GM18507 (cell line): ENCODE data around the gene PDE4D.
"Not testable (repeated sequence)": the region's sequence is repeated elsewhere in the genome, so short reads cannot be mapped to it uniquely, and the experiment has no call there.

Source experiments
- DNase-seq: peaks from one replicate; pipeline ENCODE4 v3.0.0; 2011; ENCODE audit warnings: low read depth; ENCODE audit not compliant: insufficient read length; ENCODE audit errors: extremely low spot score
- FAIRE-seq: peaks from 2 replicates; lab custom pipeline; 2011; peaks lifted over from hg19 to GRCh38; lab: Jason Lieb, UNC

Gene PDE4D

GRCh38 chr5:59020611-59021285 is 872.8 kb downstream of the PDE4D start:
- no peak for FAIRE-seq
- DNase-seq: no peak

- FAIRE-seq (no peak), DNase-seq (no peak)
Measured at GRCh38 chr5:59019078-59019477, 874.4 kb downstream of the PDE4D start.

DNA sequence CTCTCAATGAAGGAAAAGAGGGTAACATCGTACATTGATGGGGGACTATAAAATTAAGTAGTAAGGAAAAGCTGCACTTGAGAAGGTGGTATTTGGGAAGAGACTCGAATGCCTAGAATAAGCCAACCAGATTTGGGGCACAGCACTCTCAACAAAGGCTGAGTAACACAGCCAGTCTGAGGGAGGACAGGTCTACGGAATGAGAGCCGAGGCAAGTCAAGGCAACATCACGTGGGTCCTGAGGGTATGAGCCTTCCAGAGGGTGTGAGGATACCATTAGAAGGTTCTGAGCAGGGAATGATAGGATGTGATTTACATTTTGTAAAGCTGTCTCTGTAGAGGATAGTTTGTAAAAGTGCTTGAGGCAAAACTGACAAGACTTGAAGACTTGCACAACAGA is 876.6 kb downstream of the PDE4D start:
- DNase-seq: no peak
- FAIRE-seq: no peak

- FAIRE-seq (no peak), DNase-seq (no peak)
Measured at GRCh38 chr5:59008816-59009473, 884.6 kb downstream of the PDE4D start.

DNA sequence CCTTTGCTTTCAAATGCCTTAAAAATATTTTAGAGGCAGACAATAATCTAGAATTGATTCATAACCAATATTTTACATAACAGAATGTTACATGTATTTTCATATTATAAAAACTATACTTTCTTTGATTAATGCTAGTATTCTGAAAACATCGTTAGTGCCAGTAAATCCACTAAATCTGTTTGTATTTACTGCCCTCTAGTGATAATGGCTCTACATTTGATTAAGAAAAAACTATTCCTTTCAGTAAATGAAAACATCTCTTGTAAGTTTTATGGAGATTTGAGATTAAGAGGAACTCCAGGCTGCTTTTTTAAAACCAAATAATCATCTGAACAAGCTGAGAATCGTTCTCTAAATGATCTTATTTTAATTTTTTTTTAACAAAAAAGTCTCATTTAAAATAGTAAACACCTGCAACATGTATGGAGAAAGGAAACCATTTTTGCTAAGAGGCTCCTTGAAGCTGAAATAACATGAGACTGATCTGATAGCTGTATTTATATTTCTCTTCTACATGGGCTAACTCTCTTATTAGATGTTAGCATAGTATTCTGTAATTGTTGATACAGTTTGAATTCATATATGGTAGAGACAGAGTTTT is 886.0 kb downstream of the PDE4D start:
- no peak for DNase-seq
- FAIRE-seq: no peak

DNA sequence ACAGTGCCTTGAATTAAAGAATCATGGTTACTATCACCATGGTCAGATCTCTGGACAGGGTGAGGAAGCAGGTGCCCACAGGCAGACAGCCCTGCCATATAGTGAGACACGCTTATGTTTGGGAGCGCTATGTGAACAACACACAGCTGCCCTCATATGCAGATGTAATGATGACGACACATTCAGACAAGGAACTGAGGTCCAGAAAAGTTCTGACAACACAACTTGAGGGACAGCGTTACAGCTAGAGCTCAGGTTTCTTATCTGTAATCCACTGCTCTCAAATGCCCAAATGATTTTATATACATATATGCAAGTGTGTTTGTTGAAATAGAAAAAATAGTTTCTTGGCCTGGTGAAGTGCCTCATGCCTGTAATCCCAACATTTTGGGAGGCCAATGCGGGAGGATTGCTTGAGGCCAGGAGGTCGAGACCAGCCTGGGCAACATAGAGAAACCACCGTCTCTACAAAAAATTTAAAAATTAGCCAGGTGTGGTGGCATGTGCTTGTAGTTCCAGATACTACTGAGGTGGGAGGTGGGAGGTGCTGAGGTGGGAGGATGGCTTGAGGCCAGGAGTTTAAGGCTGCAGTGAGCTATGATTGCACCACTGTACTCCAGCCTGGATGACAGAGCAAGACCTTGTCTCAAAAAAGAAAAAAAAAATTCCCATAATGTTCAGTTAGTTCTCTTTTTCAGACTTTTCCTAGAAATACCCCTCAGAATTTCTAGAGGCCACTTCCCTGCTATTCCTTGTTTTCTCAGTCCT is 887.4 kb downstream of the PDE4D start:
- DNase-seq: no peak
- no peak for FAIRE-seq

GRCh38 chr5:59003641-59004040 is 889.9 kb downstream of the PDE4D start:
- no peak for DNase-seq
- no peak for FAIRE-seq

DNA sequence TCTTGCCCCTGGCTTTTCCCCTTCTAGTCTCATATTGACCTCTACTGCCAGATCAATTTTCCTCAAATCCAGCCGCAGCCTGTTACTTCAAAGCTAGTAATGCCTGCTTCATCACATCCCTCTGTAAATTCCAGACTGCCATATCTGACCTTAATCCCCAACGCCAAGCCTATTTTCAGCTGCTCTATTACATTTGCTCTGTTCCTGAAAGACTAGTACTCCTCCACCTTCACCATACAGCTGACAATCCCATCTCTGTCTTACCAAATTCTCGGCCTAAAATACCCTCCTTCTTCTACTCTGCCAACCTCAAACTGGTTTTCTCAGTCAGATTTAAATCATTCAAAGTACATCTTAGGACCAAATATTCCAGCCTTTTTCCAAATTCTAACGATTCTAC is 890.4 kb downstream of the PDE4D start:
- no peak for DNase-seq
- FAIRE-seq: no peak

DNA sequence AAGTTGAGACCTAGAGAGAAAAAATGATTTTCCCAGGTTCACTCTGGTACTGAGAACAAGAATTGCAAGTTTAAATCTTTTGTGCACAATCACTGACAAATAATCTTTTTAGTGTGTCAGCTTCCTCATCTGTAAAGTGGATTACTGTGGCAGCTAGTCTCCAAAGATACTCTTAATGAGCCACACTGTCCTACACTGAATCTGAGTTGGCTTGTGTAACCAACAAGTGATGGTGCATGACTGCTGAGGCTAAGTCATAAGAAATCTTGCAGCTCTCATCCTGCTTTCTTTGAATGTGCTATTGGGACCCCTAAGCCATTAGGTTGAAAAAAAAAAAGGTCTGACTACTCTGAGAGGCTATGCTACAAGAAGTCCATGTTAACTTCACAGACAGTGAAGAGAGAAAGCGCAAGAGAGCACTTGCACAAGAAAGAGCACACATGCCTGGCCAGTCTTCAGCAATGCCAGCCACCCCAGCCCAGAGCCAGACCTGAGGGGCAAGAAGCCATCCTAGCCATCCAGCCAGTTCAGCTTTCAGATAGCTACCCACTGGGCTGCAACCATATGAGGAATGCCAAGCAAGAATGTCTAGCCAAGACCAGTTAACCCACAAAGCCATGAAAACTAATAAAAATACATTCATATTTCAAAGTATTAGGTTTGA is 891.2 kb downstream of the PDE4D start:
- no peak for FAIRE-seq
- DNase-seq: no peak

DNA sequence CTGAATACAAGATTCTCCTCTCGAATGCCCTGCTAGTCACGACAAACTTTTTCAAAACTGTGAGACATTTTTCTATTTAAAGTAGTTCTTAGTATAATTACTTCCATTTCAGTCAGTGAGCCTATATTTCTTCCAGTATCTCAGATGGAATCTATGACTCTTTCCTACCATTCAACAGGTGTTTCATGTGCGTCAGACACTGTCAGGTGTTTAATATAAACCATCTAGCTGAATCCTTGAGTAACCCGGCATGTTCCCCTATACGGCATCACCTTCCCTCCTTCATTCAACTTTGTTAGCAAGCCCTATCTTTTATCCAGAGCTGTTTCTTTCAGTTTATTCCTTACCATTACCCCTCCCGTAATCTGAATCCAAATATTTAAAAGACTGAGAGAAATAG is 891.8 kb downstream of the PDE4D start:
- FAIRE-seq: no peak
- no peak for DNase-seq

DNA sequence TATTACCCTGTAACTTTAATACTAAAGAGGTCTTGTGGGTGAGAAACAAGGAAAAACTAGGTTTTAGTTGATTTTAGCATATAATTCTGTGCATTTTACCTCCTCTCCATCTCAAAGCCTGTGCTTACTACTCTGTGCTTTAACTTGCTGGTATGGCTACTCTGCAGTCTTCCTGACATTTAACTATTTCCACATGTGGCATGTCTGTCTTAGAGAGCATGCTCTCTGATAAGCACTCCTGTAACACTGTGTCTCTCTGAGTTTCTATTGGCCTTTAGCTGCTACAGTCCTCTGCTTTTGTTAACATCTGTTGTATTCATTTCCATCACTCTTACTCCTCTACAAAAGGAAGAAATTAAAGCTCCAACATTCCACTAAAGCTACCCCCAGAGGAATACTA is 892.4 kb downstream of the PDE4D start:
- no peak for DNase-seq
- no peak for FAIRE-seq

DNA sequence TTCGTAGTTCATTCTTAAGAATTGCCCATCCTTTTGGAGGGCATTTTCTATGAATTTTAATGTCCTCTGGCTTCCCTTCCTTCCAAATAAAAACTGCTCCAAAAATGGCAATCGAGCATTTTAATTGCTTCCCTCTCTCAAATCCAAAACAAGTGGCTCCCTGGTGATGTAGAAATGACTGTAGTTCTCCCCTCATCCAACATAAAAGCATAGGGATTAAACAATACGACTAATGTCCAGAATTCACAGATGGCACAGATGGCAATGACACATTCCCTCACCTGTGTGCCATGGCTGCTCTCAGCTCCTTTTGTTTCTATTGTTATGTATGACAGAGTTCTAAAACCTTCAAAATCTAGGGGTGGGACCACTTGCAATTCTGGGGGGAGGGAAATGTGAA is 893.3 kb downstream of the PDE4D start:
- FAIRE-seq (no peak), DNase-seq (no peak)

- no peak for FAIRE-seq
- no peak for DNase-seq
Measured at GRCh38 chr5:58999804-59000203, 893.7 kb downstream of the PDE4D start.

- DNase-seq: no peak
- no peak for FAIRE-seq
Measured at GRCh38 chr5:58998544-58998943, 895.0 kb downstream of the PDE4D start.

GRCh38 chr5:58995779-58996178 is 897.7 kb downstream of the PDE4D start:
- FAIRE-seq, DNase-seq: not testable (repeated sequence)

- DNase-seq: no peak
- no peak for FAIRE-seq
Measured at GRCh38 chr5:58993461-58993860, 900.1 kb downstream of the PDE4D start.

DNA sequence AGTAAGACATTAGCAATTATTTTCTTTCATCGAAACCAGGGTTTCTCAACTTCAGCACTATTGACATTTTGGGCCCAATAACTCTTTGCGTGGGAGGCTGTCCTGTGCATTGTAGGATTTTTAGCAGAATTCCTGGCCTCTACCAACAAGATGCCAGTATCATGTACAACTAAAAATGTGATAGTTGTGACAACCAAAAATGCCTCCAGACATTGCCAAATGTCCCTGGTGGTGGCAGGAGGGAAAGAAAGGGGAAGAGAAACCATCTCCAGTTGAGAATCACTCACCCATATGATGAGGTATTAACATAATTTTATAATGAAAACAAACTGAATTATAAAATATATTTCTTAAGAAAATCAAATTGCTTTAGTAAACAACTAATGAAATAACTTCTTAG is 904.6 kb downstream of the PDE4D start:
- DNase-seq: no peak
- no peak for FAIRE-seq

GRCh38 chr5:58987193-58987592 is 906.3 kb downstream of the PDE4D start:
- no peak for FAIRE-seq
- DNase-seq: no peak

DNA sequence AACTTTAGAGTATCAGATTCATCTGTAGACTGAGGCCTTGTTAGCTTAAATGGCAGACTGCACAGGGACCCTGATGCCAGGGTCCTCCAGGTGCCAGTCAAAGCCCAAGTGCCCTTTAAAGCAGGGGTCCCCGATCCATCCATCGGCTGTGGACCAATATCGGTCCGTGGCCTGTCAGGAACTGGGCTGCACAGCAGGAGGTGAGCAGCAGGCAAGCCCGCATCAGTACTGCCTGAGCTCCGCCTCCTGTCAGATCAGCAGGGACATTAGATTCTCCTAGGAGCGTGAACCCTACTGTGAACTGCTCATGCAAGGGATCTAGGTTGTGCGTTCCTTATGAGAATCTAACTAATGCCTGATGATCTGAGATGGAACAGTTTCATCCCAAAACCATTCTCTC is 907.2 kb downstream of the PDE4D start:
- FAIRE-seq: no peak
- DNase-seq: no peak

GRCh38 chr5:58985759-58986158 is 907.8 kb downstream of the PDE4D start:
- DNase-seq: no peak
- no peak for FAIRE-seq
